Measurements from ENCODE around the gene TEFM. TPM values are rescaled to one million over a fixed set of nuclear protein-coding genes. Genes with fewer than 3 reads are reported as not detected.

Gene TEFM
- total RNA-seq, 1 experiment from 2014 or later = 11.7 TPM

DNA sequence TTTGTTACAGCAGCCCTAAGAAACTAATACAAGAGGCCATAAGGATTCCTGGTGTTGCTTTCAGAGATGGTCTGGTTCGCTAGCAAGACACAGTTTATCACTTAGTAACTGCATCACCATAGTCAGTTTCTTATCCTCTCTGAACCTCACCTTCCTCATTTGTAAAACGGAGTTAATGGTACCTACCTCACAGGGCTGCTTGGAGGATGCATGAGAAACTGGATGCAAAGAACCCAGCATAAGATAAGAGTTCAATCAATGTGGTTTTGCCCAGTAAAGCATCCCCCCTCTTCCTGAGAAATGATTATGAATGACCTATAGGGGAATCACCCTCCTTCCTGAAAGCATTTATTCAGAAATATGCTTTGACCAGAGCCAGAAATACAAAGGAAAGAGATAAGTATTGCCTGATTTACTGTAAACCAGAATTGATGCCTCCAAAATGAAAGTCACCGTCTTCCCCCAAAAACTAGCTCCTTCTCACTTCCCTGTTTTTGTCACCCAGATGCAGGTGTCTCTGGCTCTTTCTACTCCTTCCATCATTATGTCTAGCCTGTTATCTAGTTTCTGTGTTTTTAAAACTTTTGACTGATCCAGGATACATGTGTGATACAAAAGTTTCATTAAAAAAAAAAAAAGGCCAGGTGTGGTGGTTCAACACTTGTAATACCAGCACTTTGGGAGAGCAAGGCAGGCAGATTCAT is 2.8 kb upstream of the TEFM start:
- Histone ChIP-seq H2BK15ac (ENCODE audit: low read depth, low read length) (no peak overlapping the region), H3K23ac (ENCODE audit: insufficient read length, low read depth, low read length) (no peak overlapping the region), H2BK20ac (ENCODE audit: low read depth, low read length, poor library complexity, severe bottlenecking) (no peak overlapping the region), H4K20me1 (ENCODE audit: control insufficient read depth, insufficient read depth, insufficient read length) (no peaks in the 10 kb centered on the region), H2AK5ac (ENCODE audit: insufficient read length, low read length) (no peak overlapping the region), H3K4ac (ENCODE audit: low read depth, low read length) (no peak overlapping the region), H4K91ac (ENCODE audit: insufficient read length, low read depth, low read length) (no peak overlapping the region), H3K56ac (ENCODE audit: insufficient read length, low read depth, low read length) (no peak overlapping the region), H2AFZ (ENCODE audit: low read length) (no peak overlapping the region), H3K79me1 (ENCODE audit: insufficient read depth, low read depth, low read length, poor library complexity, severe bottlenecking) (no peaks in the 10 kb centered on the region), H3K18ac (ENCODE audit: insufficient read length, low read depth, low read length) (no peak overlapping the region), H3K9me3 (ENCODE audit: control insufficient read depth, low read depth, low read length) (no peaks in the 10 kb centered on the region), H4K8ac (replicated peaks; ENCODE audit: insufficient read length, low read depth, low read length) (no peak overlapping the region), H2BK120ac (ENCODE audit: low read depth, low read length, poor library complexity, severe bottlenecking) (no peak overlapping the region), H3K27ac (ENCODE audit: insufficient read length, low read depth, low read length) (no peak overlapping the region), H3K23me2 (ENCODE audit: insufficient read length, low read depth, low read length, poor library complexity, severe bottlenecking) (peaks cover 7% of the 10 kb centered on the region), H3K4me1 (ENCODE audit: insufficient read depth, low read length) (no peaks in the 10 kb centered on the region), H3K4me2 (ENCODE audit: insufficient read depth, insufficient read length, low read length) (no peak overlapping the region), H3K14ac (ENCODE audit: insufficient read depth, low read length) (no peak overlapping the region), H3K79me2 (ENCODE audit: insufficient read depth, low read length) (no peaks in the 10 kb centered on the region), H3K27me3 (ENCODE audit: insufficient read depth, low read length) (no peaks in the 10 kb centered on the region), H2BK5ac (ENCODE audit: insufficient read length, low read length) (no peak overlapping the region), H4K5ac (ENCODE audit: insufficient read length, low read depth, low read length) (no peak overlapping the region), H2BK12ac (ENCODE audit: insufficient read length, low read depth, low read length) (no peak overlapping the region), H3T11ph (ENCODE audit: low read length) (no peak overlapping the region), H3K9ac (ENCODE audit: extremely low read depth, insufficient read length, low read length) (no peak overlapping the region)
- Mint-ChIP-seq H3K27me3 (ENCODE audit: low read depth) (no peaks in the 10 kb centered on the region; the same call in 1 of the 2 replicates), H3K27ac (no peak overlapping the region), H3K9me3 (no peaks in the 10 kb centered on the region), H3K4me1 (peaks cover 10 to 12% of the 10 kb centered on the region in 2 experiments), H3K4me3 (no peak overlapping the region), H3K36me3 (ENCODE audit: insufficient read depth in 1 of 3, low read depth in 3 of 3) (peaks cover 0 to 4% (median 2%) of the 10 kb centered on the region in 3 experiments; a peak in 4 of 7 replicates)
- TF ChIP-seq, protein P1, sequence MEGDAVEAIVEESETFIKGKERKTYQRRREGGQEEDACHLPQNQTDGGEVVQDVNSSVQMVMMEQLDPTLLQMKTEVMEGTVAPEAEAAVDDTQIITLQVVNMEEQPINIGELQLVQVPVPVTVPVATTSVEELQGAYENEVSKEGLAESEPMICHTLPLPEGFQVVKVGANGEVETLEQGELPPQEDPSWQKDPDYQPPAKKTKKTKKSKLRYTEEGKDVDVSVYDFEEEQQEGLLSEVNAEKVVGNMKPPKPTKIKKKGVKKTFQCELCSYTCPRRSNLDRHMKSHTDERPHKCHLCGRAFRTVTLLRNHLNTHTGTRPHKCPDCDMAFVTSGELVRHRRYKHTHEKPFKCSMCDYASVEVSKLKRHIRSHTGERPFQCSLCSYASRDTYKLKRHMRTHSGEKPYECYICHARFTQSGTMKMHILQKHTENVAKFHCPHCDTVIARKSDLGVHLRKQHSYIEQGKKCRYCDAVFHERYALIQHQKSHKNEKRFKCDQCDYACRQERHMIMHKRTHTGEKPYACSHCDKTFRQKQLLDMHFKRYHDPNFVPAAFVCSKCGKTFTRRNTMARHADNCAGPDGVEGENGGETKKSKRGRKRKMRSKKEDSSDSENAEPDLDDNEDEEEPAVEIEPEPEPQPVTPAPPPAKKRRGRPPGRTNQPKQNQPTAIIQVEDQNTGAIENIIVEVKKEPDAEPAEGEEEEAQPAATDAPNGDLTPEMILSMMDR (conservative IDR thresholded peaks at IDR 0.05) = no peak
- no CpG with 5 or more reads among the region's 3 CpGs for WGBS (ENCODE audit: extremely low coverage, insufficient read length, low lambda C conversion rate)
- DNase-seq = no peak

Measured in H9 (cell line).